Measurements from ENCODE around the gene VCP. TPM values are rescaled to one million over a fixed set of nuclear protein-coding genes. Genes with fewer than 3 reads are reported as not detected.

The VCP gene
- total RNA-seq, 2 experiments from 2014 or later, result 218 to 245 TPM

- Mint-ChIP-seq H3K36me3 (ENCODE audit: low read depth) (peaks cover 99% of the 10 kb centered on the region), H3K9me3 (no peaks in the 10 kb centered on the region), H3K4me3 (no peak overlapping the region), H3K27me3 (no peaks in the 10 kb centered on the region), H3K4me1 (ENCODE audit: low read depth) (no peaks in the 10 kb centered on the region), H3K27ac (no peak overlapping the region)
- Histone ChIP-seq H3K36me3 (ENCODE audit: insufficient read depth, low read length) (peaks cover 96% of the 10 kb centered on the region), H3K4me3 (ENCODE audit: low read length) (no peak overlapping the region), H3K4me1 (ENCODE audit: insufficient read depth, low read length) (no peaks in the 10 kb centered on the region), H3K27ac (ENCODE audit: low read depth in 1 of 2, low read length in 2 of 2) (no peak overlapping the region), H3K9me3 (ENCODE audit: control insufficient read depth in 1 of 2, insufficient read depth in 1 of 2, low read length in 2 of 2) (no peaks in the 10 kb centered on the region), H3K27me3 (ENCODE audit: control insufficient read depth in 1 of 2, insufficient read depth in 2 of 2, low read length in 2 of 2) (no peaks in the 10 kb centered on the region)
- DNase-seq, result no peak
- TF ChIP-seq, protein P1, sequence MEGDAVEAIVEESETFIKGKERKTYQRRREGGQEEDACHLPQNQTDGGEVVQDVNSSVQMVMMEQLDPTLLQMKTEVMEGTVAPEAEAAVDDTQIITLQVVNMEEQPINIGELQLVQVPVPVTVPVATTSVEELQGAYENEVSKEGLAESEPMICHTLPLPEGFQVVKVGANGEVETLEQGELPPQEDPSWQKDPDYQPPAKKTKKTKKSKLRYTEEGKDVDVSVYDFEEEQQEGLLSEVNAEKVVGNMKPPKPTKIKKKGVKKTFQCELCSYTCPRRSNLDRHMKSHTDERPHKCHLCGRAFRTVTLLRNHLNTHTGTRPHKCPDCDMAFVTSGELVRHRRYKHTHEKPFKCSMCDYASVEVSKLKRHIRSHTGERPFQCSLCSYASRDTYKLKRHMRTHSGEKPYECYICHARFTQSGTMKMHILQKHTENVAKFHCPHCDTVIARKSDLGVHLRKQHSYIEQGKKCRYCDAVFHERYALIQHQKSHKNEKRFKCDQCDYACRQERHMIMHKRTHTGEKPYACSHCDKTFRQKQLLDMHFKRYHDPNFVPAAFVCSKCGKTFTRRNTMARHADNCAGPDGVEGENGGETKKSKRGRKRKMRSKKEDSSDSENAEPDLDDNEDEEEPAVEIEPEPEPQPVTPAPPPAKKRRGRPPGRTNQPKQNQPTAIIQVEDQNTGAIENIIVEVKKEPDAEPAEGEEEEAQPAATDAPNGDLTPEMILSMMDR (IDR thresholded peaks at IDR 0.05), result no peak
- intact Hi-C loops (cut with DNase I, micrococcal nuclease), result no loop called here
- ATAC-seq (ENCODE audit: poor library complexity), result no peak
- CTCF ChIA-PET, result no interaction called here
- POLR2A ChIA-PET, result interaction anchor here (1.5 kb wide), 1 partner anchor 20 kb away, joined by 3 read pairs; the partner anchor contains the start of gene FANCG
These were observed 13.0 kb downstream of the VCP start for GRCh38 chr9:35059438-35059837.

DNA sequence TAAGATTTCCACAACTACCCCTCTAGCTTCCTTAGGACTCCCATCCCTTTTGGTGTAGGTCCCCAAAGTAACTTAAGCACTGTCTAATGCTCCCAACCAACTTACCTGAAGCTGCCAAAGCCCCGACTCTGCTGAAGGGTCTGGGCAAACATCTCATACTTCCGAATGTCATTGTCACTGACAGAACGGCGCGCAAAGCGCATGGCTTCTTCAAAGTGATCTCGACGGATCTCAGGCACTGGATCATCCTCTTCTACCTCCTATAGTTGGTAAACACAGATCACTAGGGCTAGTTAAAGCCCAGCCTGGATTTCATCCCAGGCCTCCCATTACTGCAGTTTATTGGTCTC is 15.2 kb downstream of the VCP start:
- Histone ChIP-seq H3K36me3 (ENCODE audit: insufficient read depth, low read length) (peaks cover 77% of the 10 kb centered on the region), H3K27me3 (ENCODE audit: control insufficient read depth in 1 of 2, insufficient read depth in 2 of 2, low read length in 2 of 2) (no peaks in the 10 kb centered on the region), H3K9me3 (ENCODE audit: control insufficient read depth in 1 of 2, insufficient read depth in 1 of 2, low read length in 2 of 2) (no peaks in the 10 kb centered on the region), H3K4me1 (ENCODE audit: insufficient read depth, low read length) (no peaks in the 10 kb centered on the region), H3K27ac (ENCODE audit: low read depth in 1 of 2, low read length in 2 of 2) (no peak overlapping the region), H3K4me3 (ENCODE audit: low read length) (no peak overlapping the region)
- ATAC-seq (ENCODE audit: poor library complexity), result no peak
- no peaks in the 10 kb centered on the region for H3K4me1 Mint-ChIP-seq (ENCODE audit: low read depth)
- ChIA-PET CTCF (no interaction called here), POLR2A (no interaction called here)
- TF ChIP-seq, protein P1 (IDR thresholded peaks at IDR 0.05), result no peak
- no peak for DNase-seq
- no peak overlapping the region for H3K4me3 Mint-ChIP-seq
- no peak overlapping the region for H3K27ac Mint-ChIP-seq
- peaks cover 94% of the 10 kb centered on the region for H3K36me3 Mint-ChIP-seq (ENCODE audit: low read depth)
- no peaks in the 10 kb centered on the region for H3K27me3 Mint-ChIP-seq
- H3K9me3 Mint-ChIP-seq, result no peaks in the 10 kb centered on the region
- intact Hi-C loops (cut with DNase I, micrococcal nuclease), result no loop called here

- no peak for ATAC-seq (ENCODE audit: poor library complexity)
- Mint-ChIP-seq H3K27ac (peak overlapping the region; percentile 42), H3K27me3 (no peaks in the 10 kb centered on the region), H3K4me1 (ENCODE audit: low read depth) (no peaks in the 10 kb centered on the region), H3K4me3 (no peak overlapping the region), H3K9me3 (no peaks in the 10 kb centered on the region), H3K36me3 (ENCODE audit: low read depth) (peaks cover 89% of the 10 kb centered on the region)
- TF ChIP-seq, protein P1 (IDR thresholded peaks at IDR 0.05), result no peak
- no peak overlapping the region for H3K4me3 ChIP-seq (ENCODE audit: low read length)
- no peak for DNase-seq
- ChIA-PET POLR2A (no interaction called here), CTCF (interaction anchor here (0.6 kb wide), 1 partner anchor 1243 kb away, joined by 3 read pairs; no protein-coding TSS in a partner anchor)
- no peak overlapping the region for H3K27ac ChIP-seq (ENCODE audit: low read depth in 1 of 2, low read length in 2 of 2)
- intact Hi-C loops (cut with DNase I, micrococcal nuclease), result no loop called here
- H3K9me3 ChIP-seq (ENCODE audit: control insufficient read depth in 1 of 2, insufficient read depth in 1 of 2, low read length in 2 of 2), result no peaks in the 10 kb centered on the region
- peaks cover 72% of the 10 kb centered on the region for H3K36me3 ChIP-seq (ENCODE audit: insufficient read depth, low read length)
- H3K27me3 ChIP-seq (ENCODE audit: control insufficient read depth in 1 of 2, insufficient read depth in 2 of 2, low read length in 2 of 2), result no peaks in the 10 kb centered on the region
- no peaks in the 10 kb centered on the region for H3K4me1 ChIP-seq (ENCODE audit: insufficient read depth, low read length)
These were observed 15.7 kb downstream of the VCP start for GRCh38 chr9:35056571-35057270.
